Upper lobe of left lung (tissue), 6 donors: ENCODE results near the gene UFC1. TPM values are rescaled to one million over a fixed set of nuclear protein-coding genes. Genes with fewer than 3 reads are reported as not detected.
"Not testable (repeated sequence)": the region's sequence is repeated elsewhere in the genome, so short reads cannot be mapped to it uniquely, and the experiment has no call there.

Source experiments
- ATAC-seq, 2 donors: fragments of 200-7000 bp; cut with Tn5 transposase; one replicate each; pipeline ENCODE4 v1.9.1; 2022; ENCODE audit warnings: mild to moderate bottlenecking in 2 of 2, moderate library complexity in 2 of 2; ENCODE audit not compliant: low FRiP score in 2 of 2
- DNase-seq, 2 donors: peaks; one replicate each; pipeline ENCODE4 v3.0.0-alpha.2; 2019 to 2020
- H3K27ac ChIP-seq, 4 donors: fragments of 200-600 bp; sonication (generic); one replicate each; pipeline ENCODE4 v1.5.1; 2016 to 2019
- H3K27me3 ChIP-seq, 4 donors: fragments of 200-600 bp; sonication (generic); one replicate each; pipeline ENCODE4 v1.5.1; 2017 to 2019
- H3K36me3 ChIP-seq, 4 donors: fragments of 200-600 bp; sonication (generic); one replicate each; pipeline ENCODE4 v1.5.1; 2016 to 2019
- H3K4me1 ChIP-seq, 4 donors: fragments of 200-600 bp; sonication (generic); one replicate each; pipeline ENCODE4 v1.5.1; 2018 to 2019
- H3K4me3 ChIP-seq, 4 donors: fragments of 200-600 bp; sonication (generic); one replicate each; pipeline ENCODE4 v1.5.1; 2017 to 2019; ENCODE audit warnings: mild to moderate bottlenecking in 2 of 4, moderate library complexity in 1 of 4
- H3K9me3 ChIP-seq, 4 donors: fragments of 200-600 bp; sonication (generic); one replicate each; pipeline ENCODE4 v1.5.1; 2018 to 2019
- CTCF ChIP-seq, 6 experiments: fragments of 450-650 bp in 4 of 6; fragments of 200-600 bp in 2 of 6; sonication (generic) in 2 of 6; IDR thresholded peaks; one replicate each; pipeline ENCODE4 v1.5.1; 2016 to 2019; ENCODE audit warnings: antibody characterized with exemption in 6 of 6
- EP300 ChIP-seq, 4 donors: sonication (generic); formaldehyde crosslinking; IDR thresholded peaks; one replicate each; pipeline ENCODE4 v1.5.1; 2017; ENCODE audit warnings: antibody characterized with exemption in 4 of 4, control low read depth in 2 of 4
- POLR2A ChIP-seq, 4 donors: fragments of 450-650 bp; IDR thresholded peaks; one replicate each; pipeline ENCODE4 v1.5.1; 2016 to 2017; ENCODE audit warnings: antibody characterized with exemption in 4 of 4, mild to moderate bottlenecking in 2 of 4
- POLR2AphosphoS5 ChIP-seq, 2 donors: sonication (generic); formaldehyde crosslinking; IDR thresholded peaks; one replicate each; pipeline ENCODE4 v1.5.1; 2017; ENCODE audit warnings: antibody characterized with exemption in 2 of 2
- WGBS, 2 donors: methylation state at CpG; one replicate each; pipeline ENCODE4 v1.1.5; 2017 to 2018; 5-methylcytosine and 5-hydroxymethylcytosine counted together
- total RNA-seq, 6 donors: library from RNA; depleted of rRNA in 4 of 6; stranded (reverse); fragments of >200 nt in 4 of 6; gene quantifications; one replicate each; pipeline versions ENCODE4 v1.1.0 to v1.2.1, GENCODE V29; 2016 to 2021
- donor health status: DM: no; HTN: no; CAD: no; lungs with moderate emphysema.
- donor health status: DM: no; HTN: yes; CAD: no; lungs with severe emphysema.

UFC1 gene
- total RNA-seq, 6 donors from 2014 or later: 32.5 to 95.6 (median 75.6) TPM

GRCh38 chr1:161114556-161114955, 39.2 kb upstream of the UFC1 start:
- Histone ChIP-seq H3K36me3 (peaks cover 0 to 7% (median 3%) of the 10 kb centered on the region in 4 donors), H3K27ac (no peak overlapping the region), H3K4me1 (peaks cover 37 to 66% (median 37%) of the 10 kb centered on the region in 4 donors), H3K4me3 (no peak overlapping the region), H3K27me3 (no peaks in the 10 kb centered on the region), H3K9me3 (no peaks in the 10 kb centered on the region)
- DNase-seq (no peak), ATAC-seq (no peak)
- 67 to 82% methylated on average over 2 of the region's 2 CpGs for WGBS, 2 donors
- TF ChIP-seq POLR2AphosphoS5 (IDR thresholded peaks at IDR 0.05) (no peak), POLR2A (IDR thresholded peaks at IDR 0.05) (no peak), CTCF (IDR thresholded peaks at IDR 0.05) (no peak), EP300 (IDR thresholded peaks at IDR 0.05) (no peak)

GRCh38 chr1:161115132-161115711, 38.6 kb upstream of the UFC1 start:
- DNase-seq (no peak), ATAC-seq (no peak)
- peaks cover 0 to 7% (median 5%) of the 10 kb centered on the region in 4 donors for H3K36me3 ChIP-seq
- 84 to 87% methylated on average over 12 of the region's 12 CpGs for WGBS, 2 donors
- H3K9me3 ChIP-seq: no peaks in the 10 kb centered on the region
- peaks cover 39 to 73% (median 42%) of the 10 kb centered on the region in 4 donors for H3K4me1 ChIP-seq
- no peak overlapping the region for H3K4me3 ChIP-seq
- no peak for TF ChIP-seq POLR2AphosphoS5 (IDR thresholded peaks at IDR 0.05)
- H3K27me3 ChIP-seq: no peaks in the 10 kb centered on the region
- H3K27ac ChIP-seq: no peak overlapping the region

- H3K9me3 ChIP-seq: not testable (repeated sequence)
These were observed 37.8 kb upstream of the UFC1 start for GRCh38 chr1:161115961-161116360.

GRCh38 chr1:161117759-161118581, 35.8 kb upstream of the UFC1 start, which contains the start of the genes NIT1 and PFDN2:
NIT1 (plus strand) TSS chr1:161118105; CDS start chr1:161118177, 72 bp downstream.
PFDN2 (minus strand) TSS chr1:161118037; CDS start chr1:161118026, 11 bp downstream.
- peak within 1 kb of the TSS; percentile 70 to 98 (median 93) for H3K4me3 ChIP-seq
- TF ChIP-seq EP300 (IDR thresholded peaks at IDR 0.05) (peak in 1 of 4 donors; percentile 33), POLR2AphosphoS5 (IDR thresholded peaks at IDR 0.05) (peak; percentile 97 to 99), CTCF (IDR thresholded peaks at IDR 0.05) (peak in 2 of 6 experiments; percentile 21 to 23), POLR2A (IDR thresholded peaks at IDR 0.05) (peak; percentile 53 to 93 (median 84))
- WGBS, 2 donors: 0 to 1% methylated on average over 28 to 55 of the region's 58 CpGs
- peaks cover 10 to 35% (median 32%) of the 10 kb centered on the region in 4 donors for H3K36me3 ChIP-seq
- H3K27ac ChIP-seq: peak within 1 kb of the TSS; percentile 89 to 97 (median 94)
- peaks cover 39 to 80% (median 47%) of the 10 kb centered on the region in 4 donors for H3K4me1 ChIP-seq
- H3K27me3 ChIP-seq: no peaks in the 10 kb centered on the region
- no peaks in the 10 kb centered on the region for H3K9me3 ChIP-seq
- DNase-seq: peak; percentile 90 to 97
- peak; percentile 93 to 97 for ATAC-seq

More at GRCh38 chr1:161115961-161116360, 37.8 kb upstream of the UFC1 start:
- 86 to 91% methylated on average over 6 of the region's 6 CpGs for WGBS, 2 donors
- not testable (repeated sequence) for H3K27me3 ChIP-seq, ATAC-seq, H3K27ac ChIP-seq, DNase-seq, H3K4me3 ChIP-seq
- peaks cover 39 to 80% (median 45%) of the 10 kb centered on the region in 4 donors for H3K4me1 ChIP-seq
- peaks cover 4 to 15% (median 12%) of the 10 kb centered on the region in 4 donors for H3K36me3 ChIP-seq

- peak in 1 of 2 donors; percentile 32 for DNase-seq
- peaks cover 34 to 67% (median 46%) of the 10 kb centered on the region in 4 donors for H3K4me1 ChIP-seq
- ATAC-seq: peak; percentile 35 to 49
These were observed 34.5 kb upstream of the UFC1 start for GRCh38 chr1:161119092-161119903.

More at GRCh38 chr1:161119092-161119903, 34.5 kb upstream of the UFC1 start:
- no peak for TF ChIP-seq EP300 (IDR thresholded peaks at IDR 0.05)
- TF ChIP-seq POLR2AphosphoS5 (IDR thresholded peaks at IDR 0.05): peak in 1 of 2 donors; percentile 21
- TF ChIP-seq CTCF (IDR thresholded peaks at IDR 0.05): peak in 4 of 6 experiments; percentile 32 to 62 (median 46)
- TF ChIP-seq POLR2A (IDR thresholded peaks at IDR 0.05): no peak
- H3K27me3 ChIP-seq: no peaks in the 10 kb centered on the region
- H3K4me3 ChIP-seq: peak overlapping the region in 3 of 4 donors; percentile 70 to 97 (median 89)
- WGBS, 2 donors: 52% methylated on average over 10 of the region's 10 CpGs
- H3K27ac ChIP-seq: peak overlapping the region; percentile 89 to 97 (median 94)
- no peaks in the 10 kb centered on the region for H3K9me3 ChIP-seq
- H3K36me3 ChIP-seq: peaks cover 21 to 47% (median 44%) of the 10 kb centered on the region in 4 donors
